GM19035 (cell line): ENCODE measurements around the gene GPR155.

ENCODE experiments used
- ATAC-seq: cut with Tn5 transposase; IDR thresholded peaks from one replicate; pipeline ENCODE4 v1.9.1; 2021; ENCODE audit not compliant: unreplicated experiment

Gene GPR155

GRCh38 chr2:174486563-174487107 is at the start of gene GPR155:
TSS of gene GPR155 (minus strand) at chr2:174487029. CDS start at chr2:174481956, 5,073 bp downstream.
- ATAC-seq, result peak; percentile 58

- no peak for ATAC-seq
Observed at GRCh38 chr2:174535757-174536703, 49.2 kb upstream of the GPR155 start.

- no peak for ATAC-seq
Observed at GRCh38 chr2:174535083-174535482, 48.3 kb upstream of the GPR155 start.

GRCh38 chr2:174529916-174530315 is 43.1 kb upstream of the GPR155 start:
- no peak for ATAC-seq

GRCh38 chr2:174527959-174528358 is 41.1 kb upstream of the GPR155 start:
- no peak for ATAC-seq

- no peak for ATAC-seq
Observed at GRCh38 chr2:174527101-174527721, 40.4 kb upstream of the GPR155 start.

GRCh38 chr2:174524527-174524926 is 37.7 kb upstream of the GPR155 start:
- ATAC-seq, result no peak

- ATAC-seq, result no peak
Observed at GRCh38 chr2:174522553-174522952, 35.7 kb upstream of the GPR155 start.

GRCh38 chr2:174518395-174518794 is 31.6 kb upstream of the GPR155 start:
- ATAC-seq, result no peak

- ATAC-seq, result no peak
Observed at GRCh38 chr2:174516501-174517378, 29.9 kb upstream of the GPR155 start.

- ATAC-seq, result no peak
Observed at GRCh38 chr2:174512345-174512744, 25.5 kb upstream of the GPR155 start.

GRCh38 chr2:174511580-174512260 is 24.9 kb upstream of the GPR155 start:
- no peak for ATAC-seq

- no peak for ATAC-seq
Observed at GRCh38 chr2:174510583-174511189, 23.9 kb upstream of the GPR155 start.

GRCh38 chr2:174503161-174503809 is 16.5 kb upstream of the GPR155 start:
- ATAC-seq, result no peak

- no peak for ATAC-seq
Observed at GRCh38 chr2:174499371-174499770, 12.5 kb upstream of the GPR155 start.

GRCh38 chr2:174495365-174496012 is 8.7 kb upstream of the GPR155 start:
- no peak for ATAC-seq

- ATAC-seq, result peak; percentile 37
Observed at GRCh38 chr2:174493549-174494331, 6.9 kb upstream of the GPR155 start.

- peak; percentile 94 for ATAC-seq
Observed at GRCh38 chr2:174492963-174493431, 6.2 kb upstream of the GPR155 start.
